H1 (cell line): ENCODE measurements around the gene ZAP70. TPM values are rescaled to one million over a fixed set of nuclear protein-coding genes. Genes with fewer than 3 reads are reported as not detected.

ENCODE experiments used
- CTCF ChIA-PET: fragments of 300-600 bp; sonication (Branson Sonifier 250); formaldehyde crosslinking; loops from one replicate; lab custom pipeline; 2021; ENCODE audit not compliant: partially characterized antibody; lab: Charles Lee
- POLR2A ChIA-PET: fragments of 300-600 bp; sonication (Branson Sonifier 250); formaldehyde crosslinking; loops from one replicate; lab custom pipeline; 2021; ENCODE audit warnings: inconsistent platforms; ENCODE audit not compliant: partially characterized antibody; lab: Charles Lee
- DNase-seq, 2 experiments: peaks; one replicate each; pipeline versions ENCODE4 v3.0.0 to v3.0.0-alpha.2; 2010 to 2022; ENCODE audit warnings: low spot score in 2 of 2, low read depth in 1 of 2, mixed read lengths in 1 of 2
- FAIRE-seq: peaks from 2 replicates; lab custom pipeline; 2011; peaks lifted over from hg19 to GRCh38; lab: Jason Lieb, UNC
- H2AFZ ChIP-seq: 2 replicates; pipeline ENCODE4 v1.8.1; 2012; ENCODE audit warnings: low read length, inconsistent platforms
- H2AK5ac ChIP-seq: 2 replicates; pipeline ENCODE4 v1.6.1; 2013; ENCODE audit warnings: low read depth, low read length
- H2BK120ac ChIP-seq: replicated peaks from 2 replicates; pipeline ENCODE3; 2013; ENCODE audit warnings: low read depth, low read length, inconsistent platforms
- H2BK12ac ChIP-seq: 2 replicates; pipeline ENCODE4 v1.6.1; 2013; ENCODE audit warnings: low read depth, low read length
- H2BK15ac ChIP-seq: 2 replicates; pipeline ENCODE4 v1.6.1; 2013; ENCODE audit warnings: low read length
- H2BK20ac ChIP-seq: 2 replicates; pipeline ENCODE4 v1.6.1; 2013; ENCODE audit warnings: low read length
- H2BK5ac ChIP-seq: 2 replicates; pipeline ENCODE4 v1.6.1; 2013; ENCODE audit warnings: low read depth, low read length
- H3K14ac ChIP-seq: 2 replicates; pipeline ENCODE4 v1.6.1; 2013; ENCODE audit warnings: inconsistent platforms; ENCODE audit not compliant: insufficient read length
- H3K18ac ChIP-seq: 2 replicates; pipeline ENCODE4 v1.6.1; 2013; ENCODE audit warnings: low read length; ENCODE audit errors: extremely low read depth
- H3K23ac ChIP-seq: 2 replicates; pipeline ENCODE4 v1.6.1; 2013; ENCODE audit warnings: inconsistent platforms; ENCODE audit not compliant: insufficient read length
- H3K23me2 ChIP-seq: 2 replicates; pipeline ENCODE4 v1.6.1; 2013; ENCODE audit warnings: low read depth, low read length
- H3K27ac ChIP-seq: 2 replicates; pipeline ENCODE4 v1.6.1; 2011; ENCODE audit warnings: low read depth, low read length, inconsistent platforms
- H3K27me3 ChIP-seq, 4 experiments: replicated peaks in 1 of 4; 1 replicate in 1 of 4; 2 replicates in 3 of 4; pipeline versions ENCODE4 v1.6.1 to v1.8.1; 2011 to 2013; ENCODE audit warnings: low read length in 3 of 4, mild to moderate bottlenecking in 3 of 4, inconsistent platforms in 2 of 4, mixed read lengths in 2 of 4, moderate library complexity in 1 of 4; ENCODE audit not compliant: control insufficient read depth in 3 of 4, insufficient read depth in 3 of 4; ENCODE audit errors: extremely low read depth in 1 of 4
- H3K36me3 ChIP-seq, 4 experiments: 2 replicates each; pipeline versions ENCODE4 v1.6.1 to v1.8.1; 2011 to 2013; ENCODE audit warnings: mild to moderate bottlenecking in 4 of 4, low read length in 3 of 4, moderate library complexity in 2 of 4, control low read depth in 1 of 4, inconsistent platforms in 1 of 4; ENCODE audit not compliant: insufficient read depth in 4 of 4, control insufficient read depth in 2 of 4
- H3K4ac ChIP-seq: replicated peaks from 2 replicates; pipeline ENCODE3; 2013; ENCODE audit warnings: low read length, low read depth, mixed read lengths, inconsistent platforms; ENCODE audit not compliant: insufficient read length
- H3K4me1 ChIP-seq, 4 experiments: replicated peaks in 1 of 4; 1 replicate in 1 of 4; 2 replicates in 3 of 4; pipeline versions ENCODE4 v1.6.1 to v1.8.1; 2011 to 2013; ENCODE audit warnings: low read length in 3 of 4, inconsistent platforms in 2 of 4, mixed read lengths in 1 of 4; ENCODE audit not compliant: insufficient read depth in 4 of 4, control insufficient read depth in 3 of 4
- H3K4me2 ChIP-seq, 2 experiments: 2 replicates each; pipeline versions ENCODE4 v1.6.1 to v1.8.1; 2011 to 2013; ENCODE audit warnings: low read depth in 2 of 2, low read length in 2 of 2, control low read depth in 1 of 2, inconsistent platforms in 1 of 2, mild to moderate bottlenecking in 1 of 2; ENCODE audit not compliant: insufficient read depth in 1 of 2
- H3K4me3 ChIP-seq, 4 experiments: fragments of 200-600, 300-600 bp in 1 of 4; sonication (generic), shearing (Covaris generic), sonication (Bioruptor Twin) in 1 of 4; 2 replicates each; pipeline versions ENCODE4 v1.5.1 to v1.8.1; 2011 to 2016; ENCODE audit warnings: low read length in 4 of 4, low read depth in 3 of 4, control low read depth in 2 of 4, inconsistent platforms in 2 of 4, mild to moderate bottlenecking in 2 of 4, mixed read lengths in 1 of 4, moderate library complexity in 1 of 4; ENCODE audit not compliant: insufficient read depth in 2 of 4; ENCODE audit errors: extremely low read depth in 1 of 4
- H3K56ac ChIP-seq: replicated peaks from 2 replicates; pipeline ENCODE3; 2013; ENCODE audit warnings: low read depth, mild to moderate bottlenecking, mixed read lengths, low read length, inconsistent platforms; ENCODE audit not compliant: insufficient read length
- H3K79me1 ChIP-seq: 2 replicates; pipeline ENCODE4 v1.6.1; 2013; ENCODE audit warnings: low read depth, low read length, control low read depth
- H3K79me2 ChIP-seq, 2 experiments: 2 replicates each; pipeline versions ENCODE4 v1.6.1 to v1.8.1; 2012 to 2013; ENCODE audit warnings: low read length in 2 of 2, mild to moderate bottlenecking in 2 of 2, inconsistent platforms in 1 of 2; ENCODE audit not compliant: insufficient read depth in 2 of 2, control insufficient read depth in 1 of 2
- H3K9ac ChIP-seq, 4 experiments: replicated peaks in 1 of 4; 1 replicate in 1 of 4; 2 replicates in 3 of 4; pipeline versions ENCODE4 v1.6.1 to v1.8.1; 2011 to 2013; ENCODE audit warnings: low read depth in 3 of 4, low read length in 3 of 4, control low read depth in 2 of 4, mild to moderate bottlenecking in 2 of 4, moderate library complexity in 2 of 4, inconsistent platforms in 1 of 4; ENCODE audit errors: extremely low read depth in 1 of 4
- H3K9me3 ChIP-seq, 2 experiments: 2 replicates each; pipeline versions ENCODE4 v1.6.1 to v1.8.1; 2012 to 2013; ENCODE audit warnings: mild to moderate bottlenecking in 2 of 2, moderate library complexity in 2 of 2, control low read depth in 1 of 2, inconsistent platforms in 1 of 2, low read depth in 1 of 2, low read length in 1 of 2, mixed read lengths in 1 of 2; ENCODE audit not compliant: insufficient read depth in 2 of 2
- H4K20me1 ChIP-seq, 2 experiments: replicated peaks in 1 of 2; 2 replicates each; pipeline versions ENCODE3 to v1.8.1; 2011 to 2013; ENCODE audit warnings: inconsistent platforms in 2 of 2, low read length in 2 of 2, mild to moderate bottlenecking in 1 of 2; ENCODE audit not compliant: insufficient read depth in 2 of 2, control insufficient read depth in 1 of 2
- H4K5ac ChIP-seq: 2 replicates; pipeline ENCODE4 v1.6.1; 2013; ENCODE audit warnings: low read length, low read depth, mixed read lengths, inconsistent platforms; ENCODE audit not compliant: insufficient read length
- H4K8ac ChIP-seq: 2 replicates; pipeline ENCODE4 v1.8.0; 2013; ENCODE audit warnings: mild to moderate bottlenecking, moderate library complexity, low read length, inconsistent platforms; ENCODE audit not compliant: insufficient read depth; ENCODE audit errors: extremely low read depth
- H4K91ac ChIP-seq: replicated peaks from 2 replicates; pipeline ENCODE3; 2013; ENCODE audit warnings: low read length, mixed read lengths, inconsistent platforms; ENCODE audit not compliant: insufficient read length
- YY1 ChIP-seq: IDR thresholded peaks from 2 replicates; pipeline ENCODE4 v1.6.1; 2011; ENCODE audit warnings: low read depth, mild to moderate bottlenecking, low read length
- WGBS, 2 experiments: shearing (Covaris generic) in 1 of 2; methylation state at CpG; one replicate each; pipeline versions ENCODE4 v1.1.6 to v1.1.7; 2013 to 2015; ENCODE audit warnings: low lambda C conversion rate in 2 of 2, mixed read lengths in 2 of 2, inconsistent platforms in 1 of 2, low coverage in 1 of 2, missing lambda C conversion rate in 1 of 2; ENCODE audit not compliant: insufficient replicate concordance in 2 of 2, insufficient coverage in 1 of 2, insufficient read length in 1 of 2; ENCODE audit errors: extremely low coverage in 1 of 2, missing lambda C conversion rate in 1 of 2; 5-methylcytosine and 5-hydroxymethylcytosine counted together
- polyA plus RNA-seq, 7 experiments: library from polyadenylated mRNA; depleted of rRNA in 3 of 7; stranded (reverse) in 5 of 7; unstranded in 2 of 7; fragments of >200 nt in 5 of 7; fragments of 200-250 nt in 2 of 7; gene quantifications; 1 replicate in 5 of 7; 2 replicates in 1 of 7; 4 replicates in 1 of 7; pipeline versions ENCODE4 v1.2.1 to v1.2.3, GENCODE V29; 2011 to 2013; ENCODE audit warnings: missing spikeins in 2 of 7, mixed read lengths in 2 of 7
- total RNA-seq: library from RNA; stranded (reverse); fragmentation: NEBNext Ultra II Directional; extraction: Animal tissue kit (Norgen Biotek cat#: 25700); gene quantifications from 2 replicates; pipeline ENCODE4 v1.2.1, GENCODE V29; 2021

Gene ZAP70
- total and polyA plus RNA-seq, 2 of the 8 experiments (the other 6 are each of a cell fraction or from before 2014, with no cell fraction given): 0.15 TPM; not detected in 1

- Histone ChIP-seq H3K14ac (no peak overlapping the region), H3K27me3 (no peaks in the 10 kb centered on the region), H3K23me2 (no peaks in the 10 kb centered on the region), H4K91ac (no peak overlapping the region), H3K4me1 (no peaks in the 10 kb centered on the region; a peak in 1 of 7 replicates), H3K9me3 (no peaks in the 10 kb centered on the region), H3K23ac (no peak overlapping the region), H2BK12ac (no peak overlapping the region), H3K4me3 (no peak overlapping the region), H4K8ac (no peak overlapping the region), H3K4ac (no peak overlapping the region), H3K79me1 (no peaks in the 10 kb centered on the region), H3K79me2 (no peaks in the 10 kb centered on the region), H3K56ac (no peak overlapping the region), H2BK20ac (no peak overlapping the region), H2BK120ac (no peak overlapping the region), H3K4me2 (no peak overlapping the region), H3K27ac (no peak overlapping the region), H2AK5ac (no peak overlapping the region), H2BK15ac (no peak overlapping the region), H4K5ac (no peak overlapping the region), H4K20me1 (peaks cover 0 to 2% of the 10 kb centered on the region in 2 experiments), H3K9ac (no peak overlapping the region), H2AFZ (no peak overlapping the region), H3K18ac (no peak overlapping the region), H3K36me3 (no peaks in the 10 kb centered on the region), H2BK5ac (no peak overlapping the region)
- ChIA-PET CTCF (interaction anchor here (0.7 to 11.0 kb wide), 7 partner anchors 14 to 27 kb away, joined by 3 to 105 read pairs (median 4); no protein-coding TSS in a partner anchor), POLR2A (no interaction called here)
- 94% methylated on average over 7 of the region's 7 CpGs; no CpG with 5 or more reads in 1 of the 2 experiments for WGBS, 2 experiments
- FAIRE-seq (no peak), DNase-seq (no peak)
- no peak for TF ChIP-seq YY1
These were observed 13.9 kb downstream of the ZAP70 start for GRCh38 chr2:97727296-97727695.
